Spleen (tissue), 7 donors: ENCODE measurements around the gene RHOF.

Experiments
- CTCF ChIP-seq, 11 experiments: fragments of 200-600 bp in 7 of 11; fragments of 450-650 bp in 4 of 11; sonication (generic) in 4 of 11; IDR thresholded peaks in 8 of 11; conservative IDR thresholded peaks in 3 of 11; 1 replicate in 7 of 11; 2 replicates in 4 of 11; pipeline versions ENCODE4 v1.4.0 to v1.8.0; 2016 to 2021; ENCODE audit warnings: antibody characterized with exemption in 11 of 11, inconsistent platforms in 4 of 11, mild to moderate bottlenecking in 1 of 11
- POLR2A ChIP-seq, 3 donors: fragments of 450-650 bp; IDR thresholded peaks; one replicate each; pipeline ENCODE4 v1.5.1; 2017; ENCODE audit warnings: antibody characterized with exemption in 3 of 3, mild to moderate bottlenecking in 1 of 3
- POLR2AphosphoS5 ChIP-seq, 3 donors: sonication (generic); formaldehyde crosslinking; IDR thresholded peaks; one replicate each; pipeline ENCODE4 v1.5.1; 2017; ENCODE audit warnings: antibody characterized with exemption in 3 of 3
- donor health status: DM: no; HTN: no; CAD: no; lungs with moderate emphysema.
- donor health status: DM: no; HTN: no; CAD: no.
- donor health status: DM: no; HTN: no; CAD: no.

DNA sequence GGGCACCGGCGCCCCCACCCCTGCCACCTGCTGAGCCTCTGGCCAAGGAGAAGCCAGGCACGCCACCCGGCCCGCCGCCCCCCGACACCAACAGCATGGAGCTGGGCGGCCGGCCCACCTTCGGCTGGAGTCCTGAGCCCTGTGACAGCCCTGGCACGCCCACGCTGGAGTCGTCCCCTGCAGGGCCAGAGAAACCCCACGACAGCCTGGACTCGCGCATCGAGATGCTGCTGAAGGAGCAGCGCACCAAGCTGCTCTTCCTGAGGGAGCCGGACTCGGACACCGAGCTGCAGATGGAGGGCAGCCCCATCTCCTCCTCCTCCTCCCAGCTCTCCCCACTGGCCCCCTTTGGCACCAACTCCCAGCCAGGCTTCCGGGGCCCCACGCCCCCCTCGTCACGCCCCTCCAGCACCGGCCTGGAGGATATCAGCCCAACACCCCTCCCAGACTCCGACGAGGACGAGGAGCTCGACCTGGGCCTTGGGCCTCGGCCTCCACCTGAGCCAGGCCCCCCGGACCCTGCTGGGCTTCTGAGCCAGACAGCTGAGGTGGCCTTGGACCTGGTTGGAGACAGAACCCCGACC is 16.8 kb upstream of the RHOF start:
- TF ChIP-seq POLR2A (IDR thresholded peaks at IDR 0.05) (no peak), CTCF (IDR thresholded peaks at IDR 0.05 in 8 of 11, conservative IDR thresholded peaks at IDR 0.05 in 3 of 11) (no peak), POLR2AphosphoS5 (IDR thresholded peaks at IDR 0.05) (peak in 2 of 3 donors; percentile 28 to 63)
